NB4 (cell line): ENCODE results near the gene MT1F.

Experiments used
- CTCF ChIP-seq: IDR thresholded peaks from one replicate; pipeline ENCODE4 v1.5.1; 2012; ENCODE audit warnings: low read depth, low read length
- MYC ChIP-seq: IDR thresholded peaks from 2 replicates; pipeline ENCODE4 v1.6.1; 2011; ENCODE audit warnings: low read depth, low read length
- POLR2A ChIP-seq: IDR thresholded peaks from 2 replicates; pipeline ENCODE4 v1.6.1; 2011; ENCODE audit warnings: mild to moderate bottlenecking; ENCODE audit not compliant: insufficient read length; ENCODE audit errors: extremely low read depth

- TF ChIP-seq CTCF (no peak), POLR2A (no peak), MYC (no peak)
These were observed 42.4 kb upstream of the MT1F start for GRCh38 chr16:56615353-56615752.
